ENCODE data around the gene FUCA1.
A peak's percentile ranks its signal among the peaks of the same experiment; 100 is the strongest.
"Not testable (repeated sequence)": the region's sequence is repeated elsewhere in the genome, so short reads cannot be mapped to it uniquely, and the experiment has no call there.

The FUCA1 gene

GRCh38 chr1:23878668-23879067 is 10.6 kb upstream of the FUCA1 start:
- Histone ChIP-seq H3K4me3 (ENCODE audit: low read length) (no peak overlapping the region), H3K4me1 (ENCODE audit: insufficient read depth, low read length) (no peaks in the 10 kb centered on the region), H3K9me3 (ENCODE audit: low read length) (peaks cover 2% of the 10 kb centered on the region), H3K36me3 (ENCODE audit: insufficient read depth, low read length) (no peaks in the 10 kb centered on the region), H2AFZ (ENCODE audit: low read depth, low read length) (no peak overlapping the region), H3K27me3 (ENCODE audit: insufficient read depth, low read length) (peaks cover 6% of the 10 kb centered on the region)

GRCh38 chr1:23875382-23875781 is 7.3 kb upstream of the FUCA1 start:
- Histone ChIP-seq H3K36me3 (ENCODE audit: insufficient read depth, low read length) (no peaks in the 10 kb centered on the region), H3K4me3 (ENCODE audit: low read length) (no peak overlapping the region), H3K27me3 (ENCODE audit: insufficient read depth, low read length) (peaks cover 6% of the 10 kb centered on the region)

GRCh38 chr1:23872421-23872820 is 4.3 kb upstream of the FUCA1 start:
- Histone ChIP-seq H3K4me1 (ENCODE audit: insufficient read depth, low read length) (peaks cover 5% of the 10 kb centered on the region), H3K27me3 (ENCODE audit: insufficient read depth, low read length) (peaks cover 10% of the 10 kb centered on the region), H3K4me3 (ENCODE audit: low read length) (no peak overlapping the region), H2AFZ (ENCODE audit: low read depth, low read length) (no peak overlapping the region), H3K9me3 (ENCODE audit: low read length) (no peaks in the 10 kb centered on the region), H3K36me3 (ENCODE audit: insufficient read depth, low read length) (no peaks in the 10 kb centered on the region)

More at GRCh38 chr1:23875382-23875781, 7.3 kb upstream of the FUCA1 start:
- H3K9me3 ChIP-seq (ENCODE audit: low read length) = peaks cover 2% of the 10 kb centered on the region
- no peaks in the 10 kb centered on the region for H3K4me1 ChIP-seq (ENCODE audit: insufficient read depth, low read length)
- H2AFZ ChIP-seq (ENCODE audit: low read depth, low read length) = no peak overlapping the region

- Histone ChIP-seq H3K9me3 (ENCODE audit: low read length) (no peaks in the 10 kb centered on the region), H3K4me3 (ENCODE audit: low read length) (no peak overlapping the region)
Measured at GRCh38 chr1:23869051-23869450, 961 bp upstream of the FUCA1 start.

GRCh38 chr1:23868557-23869016 is 497 bp upstream of the FUCA1 start:
- H3K36me3 ChIP-seq (ENCODE audit: insufficient read depth, low read length) = no peaks in the 10 kb centered on the region
- no peaks in the 10 kb centered on the region for H3K9me3 ChIP-seq (ENCODE audit: low read length)
- H3K27me3 ChIP-seq (ENCODE audit: insufficient read depth, low read length) = peaks cover 11% of the 10 kb centered on the region
- H2AFZ ChIP-seq (ENCODE audit: low read depth, low read length) = peak overlapping the region; percentile 95
- peak overlapping the region; percentile 79 for H3K4me3 ChIP-seq (ENCODE audit: low read length)
- H3K4me1 ChIP-seq (ENCODE audit: insufficient read depth, low read length) = peaks cover 7% of the 10 kb centered on the region

More at GRCh38 chr1:23869051-23869450, 961 bp upstream of the FUCA1 start:
- Histone ChIP-seq H3K27me3 (ENCODE audit: insufficient read depth, low read length) (peaks cover 13% of the 10 kb centered on the region), H2AFZ (ENCODE audit: low read depth, low read length) (no peak overlapping the region), H3K4me1 (ENCODE audit: insufficient read depth, low read length) (peaks cover 7% of the 10 kb centered on the region), H3K36me3 (ENCODE audit: insufficient read depth, low read length) (no peaks in the 10 kb centered on the region)

- peaks cover 3% of the 10 kb centered on the region for H3K36me3 ChIP-seq (ENCODE audit: insufficient read depth, low read length)
- H2AFZ ChIP-seq (ENCODE audit: low read depth, low read length) = peak overlapping the region; percentile 95
- no peaks in the 10 kb centered on the region for H3K9me3 ChIP-seq (ENCODE audit: low read length)
Measured at GRCh38 chr1:23867542-23867894, 572 bp downstream of the FUCA1 start.

GRCh38 chr1:23865543-23865930 is 2.6 kb downstream of the FUCA1 start:
- peaks cover 7% of the 10 kb centered on the region for H3K4me1 ChIP-seq (ENCODE audit: insufficient read depth, low read length)
- no peak overlapping the region for H3K4me3 ChIP-seq (ENCODE audit: low read length)
- H3K9me3 ChIP-seq (ENCODE audit: low read length) = no peaks in the 10 kb centered on the region
- peaks cover 6% of the 10 kb centered on the region for H3K36me3 ChIP-seq (ENCODE audit: insufficient read depth, low read length)
- no peak overlapping the region for H2AFZ ChIP-seq (ENCODE audit: low read depth, low read length)
- H3K27me3 ChIP-seq (ENCODE audit: insufficient read depth, low read length) = peaks cover 11% of the 10 kb centered on the region

More at GRCh38 chr1:23867542-23867894, 572 bp downstream of the FUCA1 start:
- H3K27me3 ChIP-seq (ENCODE audit: insufficient read depth, low read length) = peaks cover 11% of the 10 kb centered on the region
- H3K4me1 ChIP-seq (ENCODE audit: insufficient read depth, low read length) = peaks cover 7% of the 10 kb centered on the region
- H3K4me3 ChIP-seq (ENCODE audit: low read length) = peak overlapping the region; percentile 79

- Histone ChIP-seq H2AFZ (ENCODE audit: low read depth, low read length) (no peak overlapping the region), H3K4me3 (ENCODE audit: low read length) (no peak overlapping the region), H3K9me3 (ENCODE audit: low read length) (no peaks in the 10 kb centered on the region), H3K4me1 (ENCODE audit: insufficient read depth, low read length) (peaks cover 7% of the 10 kb centered on the region), H3K36me3 (ENCODE audit: insufficient read depth, low read length) (peaks cover 6% of the 10 kb centered on the region), H3K27me3 (ENCODE audit: insufficient read depth, low read length) (peaks cover 11% of the 10 kb centered on the region)
Measured at GRCh38 chr1:23864801-23865542, 3.1 kb downstream of the FUCA1 start.

- no peak overlapping the region for H2AFZ ChIP-seq (ENCODE audit: low read depth, low read length)
- H3K9me3 ChIP-seq (ENCODE audit: low read length) = no peaks in the 10 kb centered on the region
- no peak overlapping the region for H3K4me3 ChIP-seq (ENCODE audit: low read length)
- H3K27me3 ChIP-seq (ENCODE audit: insufficient read depth, low read length) = peaks cover 7% of the 10 kb centered on the region
- H3K4me1 ChIP-seq (ENCODE audit: insufficient read depth, low read length) = peaks cover 4% of the 10 kb centered on the region
- H3K36me3 ChIP-seq (ENCODE audit: insufficient read depth, low read length) = peaks cover 6% of the 10 kb centered on the region
Measured at GRCh38 chr1:23862640-23863039, 5.5 kb downstream of the FUCA1 start.

- Histone ChIP-seq H2AFZ (ENCODE audit: low read depth, low read length) (no peak overlapping the region), H3K36me3 (ENCODE audit: insufficient read depth, low read length) (no peaks in the 10 kb centered on the region), H3K9me3 (ENCODE audit: low read length) (peaks cover 1% of the 10 kb centered on the region), H3K4me1 (ENCODE audit: insufficient read depth, low read length) (no peaks in the 10 kb centered on the region), H3K4me3 (ENCODE audit: low read length) (no peak overlapping the region), H3K27me3 (ENCODE audit: insufficient read depth, low read length) (no peaks in the 10 kb centered on the region)
Measured at GRCh38 chr1:23854568-23854967, 13.5 kb downstream of the FUCA1 start.

GRCh38 chr1:23853124-23853523 is 15.0 kb downstream of the FUCA1 start:
- not testable (repeated sequence) for H3K4me3 ChIP-seq (ENCODE audit: low read length); H3K4me1 ChIP-seq (ENCODE audit: insufficient read depth, low read length); H3K36me3 ChIP-seq (ENCODE audit: insufficient read depth, low read length); H3K9me3 ChIP-seq (ENCODE audit: low read length); H3K27me3 ChIP-seq (ENCODE audit: insufficient read depth, low read length); H2AFZ ChIP-seq (ENCODE audit: low read depth, low read length)

- H3K9me3 ChIP-seq (ENCODE audit: low read length); H2AFZ ChIP-seq (ENCODE audit: low read depth, low read length); H3K4me1 ChIP-seq (ENCODE audit: insufficient read depth, low read length); H3K36me3 ChIP-seq (ENCODE audit: insufficient read depth, low read length); H3K27me3 ChIP-seq (ENCODE audit: insufficient read depth, low read length); H3K4me3 ChIP-seq (ENCODE audit: low read length): not testable (repeated sequence)
Measured at GRCh38 chr1:23851406-23851805, 16.7 kb downstream of the FUCA1 start.

- H3K36me3 ChIP-seq (ENCODE audit: insufficient read depth, low read length) = no peaks in the 10 kb centered on the region
- H3K27me3 ChIP-seq (ENCODE audit: insufficient read depth, low read length) = no peaks in the 10 kb centered on the region
- H2AFZ ChIP-seq (ENCODE audit: low read depth, low read length) = no peak overlapping the region
- H3K4me1 ChIP-seq (ENCODE audit: insufficient read depth, low read length) = no peaks in the 10 kb centered on the region
- H3K4me3 ChIP-seq (ENCODE audit: low read length) = no peak overlapping the region
- H3K9me3 ChIP-seq (ENCODE audit: low read length) = peaks cover 4% of the 10 kb centered on the region
Measured at GRCh38 chr1:23848673-23849616, 19.1 kb downstream of the FUCA1 start.
